ENCODE measurements around the gene TMEM178B. TPM values are rescaled to one million over a fixed set of nuclear protein-coding genes. Genes with fewer than 3 reads are reported as not detected.

TMEM178B gene
- polyA plus RNA-seq, 1 donor (not counting 4 experiments of a cell fraction or from before 2014, with no cell fraction given): not detected

- H3K4me3 ChIP-seq (ENCODE audit: control insufficient read depth in 2 of 3, extremely low read depth in 1 of 3, insufficient read depth in 2 of 3, low read depth in 1 of 3, low read length in 3 of 3): no peak overlapping the region
- TF ChIP-seq CTCF (optimal IDR thresholded peaks at IDR 0.05 in 1 of 3, IDR thresholded peaks at IDR 0.05 in 1 of 3, conservative IDR thresholded peaks at IDR 0.05 in 1 of 3; ENCODE audit: extremely low read depth in 1 of 3, insufficient read depth in 2 of 3, low read length in 3 of 3) (no peak), EZH2 (IDR thresholded peaks at IDR 0.05; ENCODE audit: low read length) (no peak)
- H3K79me2 ChIP-seq (ENCODE audit: control insufficient read depth, insufficient read depth, low read length): no peaks in the 10 kb centered on the region
- no peaks in the 10 kb centered on the region for H4K20me1 ChIP-seq (ENCODE audit: control insufficient read depth, extremely low read depth, insufficient read depth, low read length)
- no peaks in the 10 kb centered on the region for H3K36me3 ChIP-seq (ENCODE audit: control insufficient read depth in 2 of 2, extremely low read depth in 1 of 2, insufficient read depth in 2 of 2, low read length in 2 of 2)
- H2AFZ ChIP-seq (ENCODE audit: control insufficient read depth, low read length): no peak overlapping the region
- H3K27me3 ChIP-seq (ENCODE audit: control insufficient read depth, extremely low read depth, insufficient read depth, low read length): no peaks in the 10 kb centered on the region
- H3K4me2 ChIP-seq (ENCODE audit: control insufficient read depth, extremely low read depth, insufficient read depth, low read depth, low read length): no peak overlapping the region
- H3K4me1 ChIP-seq (ENCODE audit: control insufficient read depth, extremely low read depth, insufficient read depth, low read length): no peaks in the 10 kb centered on the region
- H3K27ac ChIP-seq (ENCODE audit: control insufficient read depth, insufficient read depth, low read length): no peak overlapping the region
- no peak for FAIRE-seq
- H3K9me3 ChIP-seq (ENCODE audit: control insufficient read depth, low read depth, low read length): no peaks in the 10 kb centered on the region
- dilution Hi-C loops (cut with MboI; ENCODE audit: extremely low pct_ligation_motif_present, low sequenced_read_pairs): no loop called here
- no peak for DNase-seq (ENCODE audit: low read depth, low spot score)
- no peak overlapping the region for H3K9ac ChIP-seq (ENCODE audit: control insufficient read depth, extremely low read depth, insufficient read depth, low read length)
- H3K9me1 ChIP-seq (ENCODE audit: control insufficient read depth, extremely low read depth, insufficient read depth, low read length): no peaks in the 10 kb centered on the region
These were observed 301.6 kb downstream of the TMEM178B start for GRCh38 chr7:141375442-141375841.

- no peak overlapping the region for H3K9ac ChIP-seq (ENCODE audit: control insufficient read depth, extremely low read depth, insufficient read depth, low read length)
- DNase-seq (ENCODE audit: low read depth, low spot score) (no peak), FAIRE-seq (no peak)
- dilution Hi-C loops (cut with MboI; ENCODE audit: extremely low pct_ligation_motif_present, low sequenced_read_pairs): no loop called here
- no peak for TF ChIP-seq EZH2 (IDR thresholded peaks at IDR 0.05; ENCODE audit: low read length)
- no peak for TF ChIP-seq CTCF (optimal IDR thresholded peaks at IDR 0.05 in 1 of 3, IDR thresholded peaks at IDR 0.05 in 1 of 3, conservative IDR thresholded peaks at IDR 0.05 in 1 of 3; ENCODE audit: extremely low read depth in 1 of 3, insufficient read depth in 2 of 3, low read length in 3 of 3)
- H3K9me3 ChIP-seq (ENCODE audit: control insufficient read depth, low read depth, low read length): no peaks in the 10 kb centered on the region
- no peak overlapping the region for H3K27ac ChIP-seq (ENCODE audit: control insufficient read depth, insufficient read depth, low read length)
- no peaks in the 10 kb centered on the region for H3K79me2 ChIP-seq (ENCODE audit: control insufficient read depth, insufficient read depth, low read length)
- no peaks in the 10 kb centered on the region for H3K9me1 ChIP-seq (ENCODE audit: control insufficient read depth, extremely low read depth, insufficient read depth, low read length)
- H3K4me3 ChIP-seq (ENCODE audit: control insufficient read depth in 2 of 3, extremely low read depth in 1 of 3, insufficient read depth in 2 of 3, low read depth in 1 of 3, low read length in 3 of 3): no peak overlapping the region
- no peaks in the 10 kb centered on the region for H3K4me1 ChIP-seq (ENCODE audit: control insufficient read depth, extremely low read depth, insufficient read depth, low read length)
- no peaks in the 10 kb centered on the region for H3K27me3 ChIP-seq (ENCODE audit: control insufficient read depth, extremely low read depth, insufficient read depth, low read length)
- no peak overlapping the region for H3K4me2 ChIP-seq (ENCODE audit: control insufficient read depth, extremely low read depth, insufficient read depth, low read depth, low read length)
- H3K36me3 ChIP-seq (ENCODE audit: control insufficient read depth in 2 of 2, extremely low read depth in 1 of 2, insufficient read depth in 2 of 2, low read length in 2 of 2): no peaks in the 10 kb centered on the region
- no peak overlapping the region for H2AFZ ChIP-seq (ENCODE audit: control insufficient read depth, low read length)
- no peaks in the 10 kb centered on the region for H4K20me1 ChIP-seq (ENCODE audit: control insufficient read depth, extremely low read depth, insufficient read depth, low read length)
These were observed 304.0 kb downstream of the TMEM178B start for GRCh38 chr7:141377906-141378305.
